ENCODE data around the gene PANK3. TPM values are rescaled to one million over a fixed set of nuclear protein-coding genes. Genes with fewer than 3 reads are reported as not detected.

Gene PANK3
- 10 to 100 TPM; 63.9 to 66.1 TPM for total RNA-seq

DNA sequence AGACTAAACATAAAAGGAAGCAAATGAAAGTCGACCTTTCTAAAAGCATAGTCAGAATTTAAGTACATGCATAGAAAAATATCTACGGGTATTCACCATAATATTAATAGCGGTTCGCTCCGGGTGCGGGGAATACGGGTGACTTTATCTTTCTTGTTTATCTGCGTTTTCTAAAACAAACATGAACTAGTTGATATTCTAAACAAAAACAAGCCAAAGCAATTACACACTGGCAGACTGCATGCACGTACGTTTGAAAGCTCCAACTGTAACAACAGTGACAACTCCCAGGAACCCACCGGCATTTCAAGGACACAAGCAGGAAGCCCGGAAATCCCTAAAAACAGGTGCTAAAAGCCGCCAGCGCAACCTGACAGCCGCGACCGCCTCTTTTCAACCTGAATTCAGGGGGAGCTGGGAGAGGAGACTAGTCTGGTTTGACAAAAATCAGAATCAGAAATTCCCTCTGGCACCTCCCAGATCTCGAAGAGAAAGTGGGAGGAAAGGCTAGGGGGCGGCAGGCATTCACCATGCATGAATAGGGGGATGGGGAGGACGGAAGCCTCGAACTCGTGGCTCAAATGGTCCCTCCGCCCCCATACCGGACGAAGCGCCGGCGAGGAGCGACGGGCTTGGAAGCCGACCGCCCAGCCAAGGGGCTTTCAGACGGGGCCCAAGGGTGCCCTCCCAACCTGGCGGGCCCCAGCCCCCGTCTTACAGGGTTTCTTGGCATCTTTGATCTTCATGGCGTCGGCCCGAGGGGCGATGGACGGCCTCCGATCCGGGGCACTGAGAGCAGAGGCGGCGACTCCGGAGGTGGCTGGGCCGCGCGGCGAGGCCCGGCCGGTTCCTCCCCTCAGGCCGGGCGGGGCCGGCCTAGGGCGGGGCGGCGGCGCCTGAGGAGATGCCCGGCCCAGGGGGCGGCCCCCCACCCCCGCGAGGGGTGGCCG, at the start of gene PANK3:
TSS of gene PANK3 (minus strand) at position 831 of the 950 bp plus-strand sequence. CDS start at position 746, 85 bp downstream.
- Mint-ChIP-seq H3K27ac (peak within 1 kb of the TSS; percentile 95), H3K9me3 (peaks cover 6% of the 10 kb centered on the region), H3K27me3 (no peaks in the 10 kb centered on the region), H3K4me1 (peaks cover 30% of the 10 kb centered on the region), H3K36me3 (ENCODE audit: low read depth) (peaks cover 22% of the 10 kb centered on the region), H3K4me3 (peak within 1 kb of the TSS; percentile 98)
- POLR2A ChIA-PET: interaction anchor here (1.2 to 2.5 kb wide), 4 partner anchors 12 to 96 kb away, joined by 3 to 15 read pairs (median 6); partner anchors contain the start of gene RARS1
- no peak for DNase-seq
- CTCF ChIA-PET: no interaction called here

DNA sequence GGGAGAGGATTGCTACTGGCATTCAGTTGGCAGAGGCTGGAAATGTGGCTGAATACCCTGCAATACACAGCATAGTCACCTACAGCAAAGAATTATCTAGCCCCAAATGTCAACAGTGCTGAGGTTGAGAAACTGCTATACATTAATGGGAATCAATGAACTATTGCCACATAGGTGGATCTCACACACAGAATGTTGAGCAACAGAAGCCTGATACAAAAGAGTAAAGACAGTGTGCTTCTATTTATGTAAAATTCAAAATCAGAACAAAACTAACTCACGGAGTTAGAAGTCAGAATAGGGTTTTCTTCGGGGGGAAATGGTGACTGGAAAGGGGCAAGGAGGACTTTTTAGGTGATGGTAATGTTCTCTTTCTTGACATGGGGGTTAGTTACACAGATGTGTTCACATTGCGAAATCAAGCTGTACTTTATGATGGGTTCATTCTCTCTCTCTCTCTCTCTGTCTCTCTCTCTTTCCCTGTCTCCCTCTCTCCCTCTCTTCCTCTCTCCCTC, 45.7 kb upstream of the PANK3 start:
- H3K9me3 Mint-ChIP-seq: no peaks in the 10 kb centered on the region
- no peak overlapping the region for H3K27ac Mint-ChIP-seq
- H3K36me3 Mint-ChIP-seq (ENCODE audit: low read depth): no peaks in the 10 kb centered on the region
- POLR2A ChIA-PET: no interaction called here
- peaks cover 12% of the 10 kb centered on the region for H3K27me3 Mint-ChIP-seq
- H3K4me1 Mint-ChIP-seq: no peaks in the 10 kb centered on the region
- CTCF ChIA-PET: no interaction called here
- DNase-seq: no peak
- H3K4me3 Mint-ChIP-seq: no peak overlapping the region

- CTCF ChIA-PET: no interaction called here
- Mint-ChIP-seq H3K9me3 (no peaks in the 10 kb centered on the region), H3K27ac (no peak overlapping the region), H3K4me1 (no peaks in the 10 kb centered on the region), H3K4me3 (no peak overlapping the region), H3K27me3 (peaks cover 16% of the 10 kb centered on the region), H3K36me3 (ENCODE audit: low read depth) (no peaks in the 10 kb centered on the region)
- POLR2A ChIA-PET: no interaction called here
- no peak for DNase-seq
Measured at GRCh38 chr5:168620807-168621206, 41.6 kb upstream of the PANK3 start.

- no peak overlapping the region for H3K4me3 Mint-ChIP-seq
- POLR2A ChIA-PET: no interaction called here
Measured at GRCh38 chr5:168614661-168615060, 35.5 kb upstream of the PANK3 start.

DNA sequence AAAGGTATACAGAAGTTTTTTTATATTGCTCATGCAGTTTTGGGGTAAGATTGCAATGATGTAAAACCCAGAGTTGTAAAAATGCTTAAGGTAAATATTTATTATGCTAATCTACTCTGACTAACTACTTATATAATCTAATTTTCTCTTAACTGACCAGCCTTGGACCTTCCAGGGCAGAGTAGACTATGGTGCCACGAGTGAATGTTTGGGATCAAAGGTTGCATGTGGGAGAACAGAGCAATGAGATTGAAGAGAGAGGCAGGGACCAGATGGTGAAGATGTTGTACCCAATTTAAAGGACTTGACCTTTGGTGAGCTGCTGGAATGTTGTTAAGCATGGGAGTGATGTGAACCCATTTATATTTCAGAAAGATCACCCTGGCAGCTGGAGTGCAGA, 34.8 kb upstream of the PANK3 start:
- no peak overlapping the region for H3K4me3 Mint-ChIP-seq
- no peak for DNase-seq
- POLR2A ChIA-PET: no interaction called here
- H3K27me3 Mint-ChIP-seq: peaks cover 5% of the 10 kb centered on the region
- H3K36me3 Mint-ChIP-seq (ENCODE audit: low read depth): no peaks in the 10 kb centered on the region
- H3K4me1 Mint-ChIP-seq: peaks cover 6% of the 10 kb centered on the region
- CTCF ChIA-PET: no interaction called here
- no peaks in the 10 kb centered on the region for H3K9me3 Mint-ChIP-seq
- no peak overlapping the region for H3K27ac Mint-ChIP-seq

More at GRCh38 chr5:168614661-168615060, 35.5 kb upstream of the PANK3 start:
- H3K27me3 Mint-ChIP-seq: peaks cover 8% of the 10 kb centered on the region
- H3K27ac Mint-ChIP-seq: no peak overlapping the region
- no peaks in the 10 kb centered on the region for H3K36me3 Mint-ChIP-seq (ENCODE audit: low read depth)
- CTCF ChIA-PET: no interaction called here
- peaks cover 6% of the 10 kb centered on the region for H3K4me1 Mint-ChIP-seq
- no peak for DNase-seq
- no peaks in the 10 kb centered on the region for H3K9me3 Mint-ChIP-seq

DNA sequence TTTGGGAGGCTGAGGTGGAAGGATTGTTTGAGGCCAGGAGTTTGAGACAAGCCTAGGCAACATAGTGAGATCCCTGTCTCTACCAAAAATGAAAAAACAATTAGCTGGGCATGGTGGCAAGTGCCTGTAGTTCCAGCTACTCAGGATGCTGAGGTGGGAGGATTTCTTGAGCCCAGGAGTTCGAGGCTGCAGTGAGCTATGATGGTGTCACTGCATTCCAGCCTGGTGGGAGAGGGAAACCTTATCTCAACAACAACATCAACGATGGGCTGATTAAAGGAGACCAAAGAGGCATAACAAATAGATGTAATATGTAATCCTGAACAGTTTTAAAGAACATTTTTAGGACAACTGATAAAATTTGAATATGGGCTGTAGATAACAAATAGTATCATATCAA, 34.2 kb upstream of the PANK3 start:
- no peaks in the 10 kb centered on the region for H3K9me3 Mint-ChIP-seq
- no peak for DNase-seq
- H3K36me3 Mint-ChIP-seq (ENCODE audit: low read depth): no peaks in the 10 kb centered on the region
- H3K27ac Mint-ChIP-seq: no peak overlapping the region
- POLR2A ChIA-PET: no interaction called here
- peaks cover 6% of the 10 kb centered on the region for H3K4me1 Mint-ChIP-seq
- no peak overlapping the region for H3K4me3 Mint-ChIP-seq
- CTCF ChIA-PET: no interaction called here
- peaks cover 2% of the 10 kb centered on the region for H3K27me3 Mint-ChIP-seq

DNA sequence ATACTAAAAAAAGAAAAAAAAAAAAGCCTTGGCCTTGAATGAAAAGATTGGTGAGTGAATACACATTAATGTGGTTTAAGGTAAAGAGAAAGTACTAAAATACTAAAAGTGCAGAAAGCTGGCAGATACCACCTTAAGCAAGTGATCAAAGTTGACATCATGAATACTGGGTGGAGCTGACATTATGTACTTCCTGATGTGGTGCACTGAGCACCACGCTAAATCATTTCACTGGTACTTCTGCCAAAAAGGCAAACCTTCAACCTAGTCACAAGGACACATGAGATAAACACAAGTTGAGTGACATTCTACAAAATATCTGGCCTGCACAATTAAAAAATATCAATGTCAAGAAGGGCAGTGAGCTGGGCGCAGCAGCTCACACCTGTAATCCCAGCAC, 33.8 kb upstream of the PANK3 start:
- H3K4me1 Mint-ChIP-seq: peaks cover 7% of the 10 kb centered on the region
- POLR2A ChIA-PET: interaction anchor here (0.6 kb wide), 1 partner anchor 9 kb away, joined by 3 read pairs; no protein-coding TSS in a partner anchor
- no peak overlapping the region for H3K4me3 Mint-ChIP-seq

GRCh38 chr5:168612123-168612522, 33.0 kb upstream of the PANK3 start:
- H3K27ac Mint-ChIP-seq: no peak overlapping the region
- H3K27me3 Mint-ChIP-seq: no peaks in the 10 kb centered on the region
- H3K4me1 Mint-ChIP-seq: peaks cover 10% of the 10 kb centered on the region
- no peak overlapping the region for H3K4me3 Mint-ChIP-seq
- H3K36me3 Mint-ChIP-seq (ENCODE audit: low read depth): no peaks in the 10 kb centered on the region
- CTCF ChIA-PET: no interaction called here
- no peak for DNase-seq
- H3K9me3 Mint-ChIP-seq: no peaks in the 10 kb centered on the region
- POLR2A ChIA-PET: no interaction called here

More for the DNA sequence above, 33.8 kb upstream of the PANK3 start:
- CTCF ChIA-PET: no interaction called here
- Mint-ChIP-seq H3K36me3 (ENCODE audit: low read depth) (no peaks in the 10 kb centered on the region), H3K9me3 (no peaks in the 10 kb centered on the region), H3K27ac (no peak overlapping the region), H3K27me3 (peaks cover 2% of the 10 kb centered on the region)
- no peak for DNase-seq

GRCh38 chr5:168611165-168611564, 32.0 kb upstream of the PANK3 start:
- Mint-ChIP-seq H3K27me3 (no peaks in the 10 kb centered on the region), H3K4me3 (no peak overlapping the region), H3K4me1 (peaks cover 10% of the 10 kb centered on the region), H3K36me3 (ENCODE audit: low read depth) (no peaks in the 10 kb centered on the region), H3K9me3 (no peaks in the 10 kb centered on the region), H3K27ac (no peak overlapping the region)
- ChIA-PET CTCF (no interaction called here), POLR2A (no interaction called here)
- no peak for DNase-seq

DNA sequence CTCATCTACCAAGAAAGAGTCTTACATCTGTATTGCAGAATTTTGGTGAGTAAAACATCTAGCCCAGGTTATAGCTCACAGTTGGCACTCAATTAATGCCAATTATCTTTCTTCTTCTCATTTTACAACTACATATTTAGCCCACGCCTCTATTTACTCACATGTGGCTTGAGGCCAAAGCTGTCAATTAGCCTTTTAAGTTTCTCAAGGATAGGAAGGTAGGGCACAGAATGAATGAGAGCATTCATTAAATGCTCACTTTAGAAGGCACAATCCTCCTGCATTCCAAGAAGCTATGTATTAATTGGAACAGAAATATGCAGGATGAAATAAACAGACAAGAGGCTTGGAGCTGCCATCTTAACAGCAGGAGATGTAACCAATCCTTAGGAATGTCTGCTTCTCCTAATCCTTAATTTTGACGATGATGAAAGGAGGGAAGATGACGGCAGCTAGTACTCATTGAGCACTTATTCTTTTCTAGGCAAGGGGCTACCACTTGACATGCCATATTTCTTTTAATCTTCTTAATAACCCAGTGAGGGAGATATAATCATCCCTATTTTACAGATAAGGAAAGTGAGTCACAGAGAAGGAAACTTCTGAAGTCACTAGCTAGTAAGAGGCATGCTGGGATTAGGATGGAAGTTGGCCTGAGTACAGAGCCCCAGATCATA, 30.8 kb upstream of the PANK3 start:
- Mint-ChIP-seq H3K9me3 (no peaks in the 10 kb centered on the region), H3K4me1 (peaks cover 10% of the 10 kb centered on the region), H3K27me3 (no peaks in the 10 kb centered on the region), H3K4me3 (no peak overlapping the region), H3K27ac (no peak overlapping the region), H3K36me3 (ENCODE audit: low read depth) (no peaks in the 10 kb centered on the region)
- ChIA-PET CTCF (no interaction called here), POLR2A (no interaction called here)
- no peak for DNase-seq

DNA sequence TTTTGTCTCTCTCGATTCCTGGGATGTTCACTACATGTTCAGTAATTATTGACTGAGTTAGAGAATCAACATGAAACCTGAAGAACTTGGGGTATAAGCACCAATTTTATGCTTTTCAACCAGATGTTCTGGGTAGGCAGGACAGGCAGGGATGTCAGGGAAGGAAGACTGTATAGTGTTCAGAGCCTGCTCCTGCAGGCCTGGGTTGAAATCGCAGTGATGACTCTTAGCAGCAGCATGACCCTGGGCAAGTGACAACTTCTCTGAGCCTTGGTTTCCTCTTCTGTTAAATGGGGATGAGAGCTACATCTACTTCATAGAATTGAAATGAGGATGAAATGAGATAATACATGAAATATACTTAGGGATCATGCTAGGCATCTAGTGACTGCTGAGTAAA, 29.7 kb upstream of the PANK3 start:
- Mint-ChIP-seq H3K27me3 (no peaks in the 10 kb centered on the region), H3K27ac (no peak overlapping the region), H3K9me3 (no peaks in the 10 kb centered on the region), H3K4me3 (no peak overlapping the region), H3K4me1 (peaks cover 10% of the 10 kb centered on the region), H3K36me3 (ENCODE audit: low read depth) (no peaks in the 10 kb centered on the region)
- CTCF ChIA-PET: no interaction called here
- no peak for DNase-seq
- POLR2A ChIA-PET: no interaction called here

DNA sequence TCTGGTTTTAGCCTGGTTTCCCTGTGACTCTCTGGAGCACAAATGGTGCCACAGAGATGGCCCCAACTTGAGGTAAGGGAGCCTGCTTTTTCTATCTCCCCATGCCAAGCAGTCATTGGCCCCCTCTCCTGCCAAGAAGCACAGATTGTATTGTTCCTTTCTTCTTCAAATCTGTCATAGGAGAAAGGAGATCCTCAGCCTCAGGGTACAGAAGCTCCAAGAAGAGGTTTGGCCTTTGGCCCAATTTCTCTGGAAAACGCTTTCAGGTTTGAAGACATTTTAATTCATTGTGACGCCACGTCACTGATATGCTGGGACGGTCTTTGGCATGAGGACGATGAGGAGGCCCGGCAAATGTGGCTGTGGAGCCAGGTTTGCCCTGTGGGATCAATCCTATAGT, 29.2 kb upstream of the PANK3 start:
- ChIA-PET CTCF (no interaction called here), POLR2A (no interaction called here)
- Mint-ChIP-seq H3K27ac (no peak overlapping the region), H3K9me3 (no peaks in the 10 kb centered on the region), H3K27me3 (no peaks in the 10 kb centered on the region), H3K4me3 (no peak overlapping the region), H3K36me3 (ENCODE audit: low read depth) (no peaks in the 10 kb centered on the region), H3K4me1 (peaks cover 10% of the 10 kb centered on the region)
- DNase-seq: no peak

GRCh38 chr5:168607946-168608345, 28.8 kb upstream of the PANK3 start:
- Mint-ChIP-seq H3K4me1 (peaks cover 7% of the 10 kb centered on the region), H3K4me3 (no peak overlapping the region), H3K27me3 (no peaks in the 10 kb centered on the region), H3K27ac (no peak overlapping the region), H3K9me3 (no peaks in the 10 kb centered on the region), H3K36me3 (ENCODE audit: low read depth) (no peaks in the 10 kb centered on the region)
- ChIA-PET CTCF (no interaction called here), POLR2A (no interaction called here)
- no peak for DNase-seq

Measured in activated CD4-positive, alpha-beta memory T cell treated with anti-CD3 and anti-CD28 coated beads, Interleukin-2, amount 10 ng/mL, durations not matched to agents 7 days and 5 days (primary cell).